HepG2 (cell line): ENCODE data around the gene ANKAR.

Experiments used
- FOXM1 ChIP-seq: sonication (generic); formaldehyde crosslinking; IDR thresholded peaks from 2 replicates; pipeline ENCODE4 v1.5.0; 2020; ENCODE audit warnings: missing genetic modification reagents
- HCFC1 ChIP-seq: fragments of 150-350 bp; IDR thresholded peaks from 2 replicates; pipeline ENCODE4 v1.6.1; 2014; ENCODE audit warnings: low read depth, low read length
- POLR2A ChIP-seq, 2 experiments: IDR thresholded peaks; 2 replicates each; pipeline ENCODE4 v1.6.1; 2011; ENCODE audit warnings: low read depth in 2 of 2, low read length in 2 of 2, mild to moderate bottlenecking in 1 of 2, moderate library complexity in 1 of 2; ENCODE audit not compliant: insufficient read depth in 1 of 2
- PRDM15 ChIP-seq: sonication (generic); formaldehyde crosslinking; IDR thresholded peaks from 2 replicates; pipeline ENCODE4 v1.4.0; 2020; ENCODE audit warnings: missing genetic modification reagents
- RAD51 ChIP-seq: fragments of 450-650 bp; IDR thresholded peaks from 2 replicates; pipeline ENCODE4 v1.6.1; 2016; ENCODE audit warnings: borderline replicate concordance
- ZBTB3 ChIP-seq: sonication (generic); formaldehyde crosslinking; IDR thresholded peaks from 2 replicates; pipeline ENCODE4 v1.4.0; 2020; ENCODE audit warnings: low read depth, mild to moderate bottlenecking, moderate library complexity, missing genetic modification reagents, borderline replicate concordance
- ZFP90 ChIP-seq: sonication (generic); formaldehyde crosslinking; IDR thresholded peaks from 2 replicates; pipeline ENCODE4 v1.8.0; 2022; ENCODE audit warnings: missing genetic modification reagents, mild to moderate bottlenecking, inconsistent platforms, borderline replicate concordance
- ZNF121 ChIP-seq: sonication (generic); formaldehyde crosslinking; IDR thresholded peaks from 2 replicates; pipeline ENCODE4 v1.5.0; 2020; ENCODE audit warnings: mild to moderate bottlenecking, missing genetic modification reagents
- ZNF549 ChIP-seq: sonication (generic); formaldehyde crosslinking; IDR thresholded peaks from 2 replicates; pipeline ENCODE4 v1.5.0; 2020; ENCODE audit warnings: missing genetic modification reagents

GRCh38 chr2:189659734-189660133 lies 14.7 kb upstream of the ANKAR start:
- TF ChIP-seq POLR2A (IDR thresholded peaks at IDR 0.05; ENCODE audit: insufficient read depth in 1 of 2, low read depth in 2 of 2, low read length in 2 of 2) = no peak
- no peak for TF ChIP-seq FOXM1 (CRISPR knock-in tag)
- TF ChIP-seq ZNF549 (CRISPR knock-in tag) = no peak
- TF ChIP-seq ZNF121 = no peak
- TF ChIP-seq ZFP90 (CRISPR knock-in tag) = no peak
- TF ChIP-seq HCFC1 = no peak
- no peak for TF ChIP-seq RAD51
- TF ChIP-seq ZBTB3 (CRISPR knock-in tag) = no peak
- no peak for TF ChIP-seq PRDM15 (CRISPR knock-in tag)
